ENCODE data around the gene SLC18A3.

SLC18A3 gene

GRCh38 chr10:49612513-49613164 lies 2.5 kb downstream of the SLC18A3 start:
- no peak for DNase-seq

GRCh38 chr10:49613165-49613881 lies 3.2 kb downstream of the SLC18A3 start:
- no peak for DNase-seq

DNA sequence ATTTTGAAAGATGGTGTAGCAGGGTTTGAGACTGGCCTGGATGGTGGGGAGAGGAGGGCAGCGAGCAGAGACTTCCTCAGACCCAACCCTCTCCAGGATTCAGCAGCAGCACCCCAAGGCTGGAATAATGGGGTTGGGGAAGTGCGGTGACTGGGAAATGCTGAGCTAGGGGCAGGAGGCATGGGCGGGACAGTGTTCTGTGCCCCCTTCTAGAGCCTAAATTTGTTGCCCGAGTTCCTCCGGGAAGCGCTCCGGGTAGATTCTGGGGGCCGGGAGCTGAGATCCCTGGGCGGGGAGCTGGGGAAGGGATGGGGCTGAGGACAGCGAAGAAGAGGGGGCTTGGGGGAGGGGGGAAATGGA lies 3.8 kb downstream of the SLC18A3 start, which contains the start of gene CHAT:
Gene CHAT (plus strand): TSS at position 156 of the 360 bp plus-strand sequence. CDS start 153 bp downstream, at position 309.
- DNase-seq = no peak

GRCh38 chr10:49614242-49615198 lies 4.4 kb downstream of the SLC18A3 start:
- DNase-seq = no peak

DNA sequence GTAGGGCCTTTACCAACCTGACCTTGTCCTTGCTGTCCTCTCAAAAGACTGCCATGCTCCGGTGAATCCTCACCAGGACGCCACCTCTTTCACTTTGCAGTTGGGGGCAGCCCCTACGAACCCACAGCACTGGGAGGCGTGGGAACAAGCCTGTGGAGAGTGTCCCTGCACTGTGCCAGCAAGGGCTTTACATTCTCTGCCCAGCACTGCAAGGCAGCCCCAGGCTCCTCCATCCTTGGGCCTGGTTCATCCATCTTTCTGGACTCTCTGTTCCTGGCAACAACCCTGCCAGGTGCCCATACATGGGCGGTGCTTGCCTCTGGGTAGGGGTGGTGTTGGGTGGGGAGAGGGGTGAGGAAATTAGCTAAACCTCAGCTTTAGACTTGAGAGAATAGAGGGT lies 5.1 kb downstream of the SLC18A3 start:
- DNase-seq = no peak

GRCh38 chr10:49615721-49616120 lies 5.6 kb downstream of the SLC18A3 start:
- DNase-seq = no peak

- no peak for DNase-seq
These were observed 6.5 kb downstream of the SLC18A3 start for GRCh38 chr10:49616421-49617101.

DNA sequence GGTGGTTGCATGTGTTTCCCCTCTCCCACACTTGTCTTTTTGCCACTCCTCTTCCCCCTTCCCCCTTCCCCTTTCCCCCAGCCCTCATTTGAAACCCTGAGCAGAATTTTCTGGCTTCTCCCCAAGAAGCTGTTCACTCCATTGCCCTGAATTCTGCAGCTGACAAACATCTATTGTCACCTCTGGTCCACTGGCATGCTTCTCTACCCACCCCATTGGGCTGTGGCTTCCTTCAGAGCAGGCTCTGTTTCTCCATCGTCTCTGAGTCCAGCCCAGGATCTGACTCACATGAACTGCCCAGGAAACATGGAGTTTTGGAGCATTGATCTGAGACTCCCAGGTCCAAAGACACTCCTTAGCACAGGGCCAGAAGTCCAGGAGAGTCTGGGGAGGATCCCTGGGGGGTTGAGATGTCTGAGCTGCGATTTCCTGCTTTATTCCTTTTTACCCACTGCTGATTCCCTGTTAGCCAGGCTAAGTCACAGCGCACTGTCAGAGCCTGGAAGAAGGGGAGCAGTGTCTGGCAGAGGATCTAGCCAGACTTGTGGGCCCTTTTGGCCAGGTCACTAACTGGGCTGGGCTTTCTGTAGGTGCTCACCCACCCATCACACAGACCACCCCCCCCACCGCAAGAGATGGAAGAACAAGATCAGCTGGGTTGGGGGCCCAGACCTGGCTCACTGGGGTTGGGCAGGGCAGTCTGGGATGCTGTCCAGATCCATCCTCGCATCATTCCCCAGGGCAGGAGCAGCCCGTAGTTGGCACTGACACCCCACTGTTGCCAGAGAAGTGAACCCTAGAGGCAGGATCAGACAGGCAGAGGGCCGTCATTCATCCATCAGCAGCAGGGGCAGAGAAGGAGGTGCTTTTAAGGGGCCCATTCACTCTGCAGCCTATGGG lies 7.3 kb downstream of the SLC18A3 start:
- no peak for DNase-seq

GRCh38 chr10:49618821-49619220 lies 8.7 kb downstream of the SLC18A3 start:
- DNase-seq = no peak

DNA sequence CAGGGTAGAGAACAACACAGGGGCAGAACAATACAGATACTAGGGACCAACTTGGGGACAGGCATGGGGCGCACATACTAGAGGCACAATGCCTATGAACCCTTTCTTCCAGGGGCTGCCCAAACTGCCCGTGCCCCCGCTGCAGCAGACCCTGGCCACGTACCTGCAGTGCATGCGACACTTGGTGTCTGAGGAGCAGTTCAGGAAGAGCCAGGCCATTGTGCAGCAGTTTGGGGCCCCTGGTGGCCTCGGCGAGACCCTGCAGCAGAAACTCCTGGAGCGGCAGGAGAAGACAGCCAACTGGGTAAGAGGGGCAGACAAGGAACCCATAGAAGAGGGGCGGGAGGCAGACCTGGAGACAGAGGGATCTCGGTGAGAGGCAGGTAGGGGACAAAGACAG lies 9.5 kb downstream of the SLC18A3 start:
- DNase-seq = no peak

- no peak for DNase-seq
These were observed 10.2 kb downstream of the SLC18A3 start for GRCh38 chr10:49620286-49620810.

DNA sequence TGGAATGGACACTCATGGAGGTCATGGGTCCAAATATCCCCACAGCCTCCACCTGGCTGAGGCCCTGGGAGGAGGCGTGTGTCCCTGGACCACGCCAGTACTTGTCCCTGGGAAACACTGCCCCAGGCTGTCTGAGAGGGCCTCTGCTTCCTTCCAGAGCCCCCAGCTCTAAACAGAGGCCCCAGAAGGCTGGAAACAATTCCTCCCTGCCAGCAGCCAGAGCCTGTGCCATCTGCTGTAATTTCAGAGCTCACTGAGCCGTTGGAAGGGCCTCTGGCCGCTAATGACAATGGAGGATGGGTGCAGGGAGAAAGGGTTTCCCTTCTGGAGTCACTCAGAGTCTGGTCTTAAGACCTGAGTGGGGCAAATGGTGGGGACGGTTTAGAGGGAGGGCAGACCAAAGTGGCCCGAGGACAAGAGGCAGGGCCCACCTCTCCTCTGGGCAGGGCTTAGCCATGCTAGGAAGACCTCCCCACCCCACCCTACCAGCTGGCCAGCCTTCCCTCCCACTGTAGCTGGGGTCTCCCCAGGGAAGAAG lies 10.8 kb downstream of the SLC18A3 start:
- no peak for DNase-seq

- no peak for DNase-seq
These were observed 11.5 kb downstream of the SLC18A3 start for GRCh38 chr10:49621561-49621960.

DNA sequence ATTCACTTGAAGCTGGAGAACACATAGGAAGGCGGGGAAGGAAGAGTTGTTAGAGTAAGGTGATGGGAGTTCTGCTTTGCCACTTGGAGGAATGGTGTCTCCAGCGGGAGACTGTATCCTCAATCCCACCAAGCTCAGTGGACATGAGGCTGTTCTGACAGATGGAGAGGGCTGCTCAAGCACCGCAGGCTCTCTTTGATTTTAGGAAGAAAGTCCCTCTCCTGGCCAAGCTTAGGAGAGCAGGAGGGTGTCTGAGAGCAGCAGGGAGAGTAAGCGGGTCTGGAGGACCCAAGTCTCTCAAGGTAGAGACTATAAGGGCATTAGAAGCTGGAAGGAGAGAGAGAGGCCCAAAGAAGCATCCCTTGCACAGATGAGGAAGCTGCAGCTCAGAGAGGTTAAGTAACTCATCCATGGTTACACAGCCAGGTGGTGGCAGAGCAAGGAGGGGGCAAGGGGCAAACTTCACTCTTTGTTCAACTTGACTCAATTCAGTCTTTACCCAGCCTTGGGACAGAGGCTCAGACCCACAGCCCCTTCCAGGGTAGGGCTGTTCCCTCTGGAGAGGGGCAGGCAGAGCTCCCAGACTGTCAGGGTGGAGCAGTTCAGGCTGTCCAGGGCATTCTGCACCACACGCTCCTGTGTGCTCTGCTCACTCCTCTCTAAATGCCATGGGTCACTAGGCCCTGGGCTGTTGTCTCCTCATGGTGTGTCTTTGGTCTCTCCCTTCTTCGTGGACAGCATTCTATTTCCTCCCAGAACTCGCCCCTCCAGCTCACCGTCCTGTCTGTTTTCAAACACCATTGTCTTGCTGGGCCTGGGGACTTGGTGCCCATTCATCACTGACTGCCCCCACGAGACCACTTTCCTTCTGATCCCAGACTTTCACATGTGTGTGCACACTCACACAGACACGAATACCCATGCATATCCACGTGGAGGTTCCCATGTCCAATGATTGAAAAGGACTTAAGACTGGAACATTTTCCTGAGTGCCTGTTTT lies 12.6 kb downstream of the SLC18A3 start:
- DNase-seq = no peak

DNA sequence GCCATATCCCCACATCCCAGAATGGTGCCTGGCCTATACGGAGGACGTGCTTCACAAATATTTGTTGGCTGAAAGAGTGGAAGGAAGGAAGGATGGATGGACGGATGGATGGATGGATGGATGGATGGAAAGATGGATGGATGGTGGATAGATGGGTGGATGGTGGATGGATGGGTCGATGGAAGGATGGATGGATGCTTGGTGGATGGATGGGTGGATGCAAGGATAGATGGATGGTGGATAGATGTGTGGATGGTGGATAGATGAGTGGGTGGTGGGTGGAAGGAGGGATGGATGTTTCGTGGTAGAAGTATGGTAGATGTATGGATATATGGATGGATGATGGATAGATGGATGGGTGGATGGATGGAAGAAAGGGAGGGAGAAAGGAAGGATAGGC lies 14.5 kb downstream of the SLC18A3 start:
- no peak for DNase-seq

- no peak for DNase-seq
These were observed 15.3 kb downstream of the SLC18A3 start for GRCh38 chr10:49625411-49625810.

GRCh38 chr10:49627038-49627437 lies 16.9 kb downstream of the SLC18A3 start:
- no peak for DNase-seq

DNA sequence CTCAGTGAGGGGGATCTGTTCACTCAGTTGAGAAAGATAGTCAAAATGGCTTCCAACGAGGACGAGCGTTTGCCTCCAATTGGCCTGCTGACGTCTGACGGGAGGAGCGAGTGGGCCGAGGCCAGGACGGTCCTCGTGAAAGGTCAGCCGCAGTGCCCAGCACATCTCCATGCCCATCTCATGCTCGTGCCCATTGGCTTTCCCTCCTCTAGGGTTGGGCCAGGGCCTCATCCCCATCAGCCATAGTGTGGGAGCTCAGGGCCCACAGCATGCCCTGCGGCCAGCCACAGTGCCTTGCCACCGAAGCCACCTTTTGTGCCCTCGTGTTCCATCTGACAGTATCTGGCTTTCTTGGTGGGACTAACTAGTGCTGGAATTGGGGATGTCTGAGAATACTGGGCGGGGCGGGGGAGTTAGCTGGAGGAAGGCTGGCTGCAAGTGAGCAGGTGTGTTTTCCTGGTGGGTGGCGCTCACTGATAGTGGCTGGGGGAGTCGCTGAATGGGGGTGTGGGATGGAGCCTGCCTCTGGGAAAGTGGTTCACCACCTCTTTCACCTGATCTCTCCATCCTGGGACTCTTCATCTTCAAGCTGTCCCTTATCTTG lies 17.6 kb downstream of the SLC18A3 start:
- DNase-seq = no peak

- DNase-seq = no peak
These were observed 18.5 kb downstream of the SLC18A3 start for GRCh38 chr10:49628599-49628998.
